Choroid plexus epithelial cell (primary cell): ENCODE measurements around the gene ACKR2.

Source experiments
- DNase-seq: peaks from one replicate; pipeline ENCODE4 v3.0.0-alpha.2; 2010; ENCODE audit warnings: low read depth
- H3K4me3 ChIP-seq: 2 replicates; pipeline ENCODE4 v1.5.1; 2011; ENCODE audit warnings: low read depth, mild to moderate bottlenecking, control low read depth, low read length, moderate library complexity
- CTCF ChIP-seq: conservative IDR thresholded peaks from 2 replicates; pipeline ENCODE4 v1.5.1; 2011; ENCODE audit warnings: low read depth, mild to moderate bottlenecking, control low read depth, inconsistent platforms, low read length, moderate library complexity

ACKR2 gene

GRCh38 chr3:42871592-42872196, 62.4 kb downstream of the ACKR2 start:
- H3K4me3 ChIP-seq: no peak overlapping the region
- no peak for DNase-seq
- no peak for TF ChIP-seq CTCF

DNA sequence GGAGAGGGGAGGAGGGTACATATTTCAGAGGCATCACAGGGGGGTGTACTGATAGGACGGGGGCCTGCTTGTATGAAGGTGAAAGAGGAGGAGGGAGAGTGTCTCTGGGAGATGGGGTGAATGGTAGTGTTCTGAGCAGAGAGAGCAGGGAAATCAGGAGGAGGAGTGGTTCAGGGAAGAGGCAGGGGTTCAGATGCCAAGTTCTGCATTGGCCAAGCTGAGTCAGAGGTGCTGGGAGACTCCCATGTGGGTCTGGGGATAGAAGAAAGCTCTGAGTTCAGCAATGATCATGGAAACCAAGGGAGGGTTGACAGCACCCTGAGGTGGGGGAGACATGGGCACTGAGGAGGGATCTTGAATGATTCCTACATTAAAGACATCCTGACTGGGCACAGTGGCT, 63.5 kb downstream of the ACKR2 start:
- TF ChIP-seq CTCF: no peak
- DNase-seq: no peak
- H3K4me3 ChIP-seq: no peak overlapping the region

DNA sequence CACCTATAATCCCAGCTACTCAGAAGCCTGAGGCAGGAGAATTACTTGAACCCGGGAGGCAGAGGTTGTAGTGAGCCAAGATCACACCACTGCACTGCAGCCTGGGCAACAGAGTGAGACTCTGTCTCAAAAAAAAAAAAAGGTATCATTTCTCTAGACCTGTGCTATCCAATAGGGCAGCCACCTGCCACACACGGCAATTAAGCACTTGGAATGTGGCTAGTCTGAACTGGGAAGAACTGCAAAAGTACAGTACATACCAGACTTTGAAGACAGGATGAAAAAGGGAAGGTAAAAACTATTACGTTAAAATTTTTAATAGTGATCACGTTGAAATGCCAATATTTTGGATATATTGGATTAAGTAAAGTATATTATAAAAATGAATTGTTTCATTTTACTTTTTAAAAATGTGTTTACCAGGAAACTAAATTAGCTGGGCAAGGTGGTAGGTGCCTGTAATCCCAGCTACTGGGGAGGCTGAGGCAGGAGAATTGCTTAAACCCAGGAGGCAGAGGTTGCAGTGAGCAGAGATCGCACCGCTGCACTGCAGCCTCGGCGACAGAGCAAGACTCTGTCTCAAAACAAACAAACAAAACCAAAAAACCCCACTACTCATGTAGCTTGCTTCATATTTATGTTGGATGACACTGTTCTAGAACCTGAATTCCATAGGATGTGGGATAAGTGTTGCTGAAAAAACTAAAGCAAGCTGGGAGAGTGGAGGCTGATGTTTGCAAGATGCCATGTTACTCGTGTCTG, 64.2 kb downstream of the ACKR2 start:
- H3K4me3 ChIP-seq: no peak overlapping the region

DNA sequence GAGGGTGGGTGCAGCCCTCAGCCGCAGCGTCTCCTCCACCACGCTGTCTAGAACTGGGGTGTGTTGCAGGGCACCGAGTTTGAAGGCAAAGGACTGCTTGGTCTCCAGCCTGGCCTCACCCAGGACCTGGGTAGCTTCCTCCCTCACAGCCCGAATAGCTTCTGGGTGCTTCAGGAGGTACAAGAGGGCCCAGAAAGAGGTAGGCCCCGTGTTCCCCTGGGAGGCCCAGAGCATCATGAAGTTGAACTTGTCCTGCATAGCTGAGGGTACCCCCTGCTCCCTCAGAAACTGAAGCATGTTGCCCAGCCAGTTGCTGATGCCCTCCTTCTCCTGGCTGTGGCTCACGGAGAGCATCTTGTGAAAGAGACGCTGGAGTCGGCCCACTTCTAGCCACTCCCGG, 65.5 kb downstream of the ACKR2 start:
- DNase-seq: no peak
- TF ChIP-seq CTCF: no peak
- H3K4me3 ChIP-seq: no peak overlapping the region

More for the DNA sequence above, 64.2 kb downstream of the ACKR2 start:
- DNase-seq: no peak
- no peak for TF ChIP-seq CTCF

DNA sequence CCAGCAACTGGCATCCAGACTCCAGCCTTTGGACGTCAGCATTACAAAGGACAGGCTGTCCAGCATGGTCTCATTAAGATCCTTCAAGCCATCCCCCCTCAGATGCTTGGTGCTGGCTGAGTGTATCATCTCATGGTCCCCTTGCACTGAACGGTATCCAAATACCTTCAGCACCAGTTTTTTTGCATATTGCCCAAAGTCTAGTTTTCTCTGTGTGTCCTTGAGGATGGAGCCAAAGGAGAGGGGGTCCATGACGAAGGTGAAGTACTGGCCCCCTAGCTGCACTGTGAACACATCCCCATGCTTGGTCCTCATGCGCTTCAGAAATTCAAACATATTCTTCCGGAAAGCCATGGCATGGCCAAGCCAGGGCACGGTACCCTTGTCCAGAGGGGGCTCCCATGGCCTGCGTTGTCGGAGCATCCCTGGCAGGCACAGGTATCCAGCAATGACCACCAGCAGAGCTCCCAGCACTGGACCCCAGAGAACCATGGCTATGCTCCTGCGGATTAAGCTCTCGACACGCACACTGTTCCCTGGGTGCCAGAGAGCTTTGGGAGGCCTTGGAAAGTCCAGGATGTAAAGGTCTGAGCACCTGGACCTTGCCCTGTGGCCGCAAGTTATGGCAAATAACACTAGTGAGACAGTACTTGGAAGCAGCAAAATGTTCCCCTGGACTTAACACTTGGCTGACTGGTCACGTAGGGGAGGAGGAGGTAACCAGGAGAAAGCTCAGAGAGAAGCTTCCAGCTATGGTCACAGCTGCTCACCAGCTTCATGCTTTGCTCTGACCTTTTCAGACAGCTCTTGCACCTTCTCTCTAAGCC, 66.3 kb downstream of the ACKR2 start, which contains the start of gene CYP8B1:
Gene CYP8B1 (minus strand): TSS at position 555 of the 827 bp plus-strand sequence. CDS start 63 bp downstream, at position 492.
- no peak for TF ChIP-seq CTCF
- no peak for DNase-seq
- H3K4me3 ChIP-seq: no peak within 1 kb of the TSS

- TF ChIP-seq CTCF: no peak
- no peak overlapping the region for H3K4me3 ChIP-seq
- no peak for DNase-seq
Observed at GRCh38 chr3:42876401-42876800, 67.2 kb downstream of the ACKR2 start.
